Activated B cell treated with CpG ODN at 0.5 μM for 24 hours (primary cell): ENCODE results near the gene UBQLNL. TPM values are rescaled to one million over a fixed set of nuclear protein-coding genes. Genes with fewer than 3 reads are reported as not detected.

ENCODE experiments used
- ATAC-seq: fragments of 200-7000 bp; cut with Tn5 transposase; one replicate; pipeline ENCODE4 v1.10.0; 2021; ENCODE audit warnings: low read depth, mild to moderate bottlenecking, moderate library complexity
- CTCF ChIA-PET: fragments of 350-600 bp; sonication (Branson Sonifier 250); formaldehyde crosslinking; loops from one replicate; lab custom pipeline; 2021; ENCODE audit warnings: antibody characterized with exemption; lab: Charles Lee
- POLR2A ChIA-PET: fragments of 350-600 bp; sonication (Branson Sonifier 250); formaldehyde crosslinking; loops from one replicate; lab custom pipeline; 2021; ENCODE audit warnings: antibody characterized with exemption; lab: Charles Lee
- DNase-seq: peaks from one replicate; pipeline ENCODE4 v3.0.0; 2022
- H3K27ac Mint-ChIP-seq: one replicate; pipeline ENCODE4 v1.8.0; 2020; ENCODE audit warnings: mixed read lengths
- H3K27me3 Mint-ChIP-seq: one replicate; pipeline ENCODE4 v1.8.0; 2021; ENCODE audit warnings: mixed read lengths
- H3K36me3 Mint-ChIP-seq: one replicate; pipeline ENCODE4 v1.8.0; 2021; ENCODE audit warnings: low read depth, mixed read lengths
- H3K4me1 Mint-ChIP-seq: one replicate; pipeline ENCODE4 v1.8.0; 2021; ENCODE audit warnings: mixed read lengths
- H3K4me3 Mint-ChIP-seq: one replicate; pipeline ENCODE4 v1.8.0; 2020; ENCODE audit warnings: mild to moderate bottlenecking, mixed read lengths
- H3K9me3 Mint-ChIP-seq: one replicate; pipeline ENCODE4 v1.8.0; 2020; ENCODE audit warnings: mixed read lengths
- CTCF ChIP-seq: fragments of 200-600 bp; IDR thresholded peaks from one replicate; pipeline ENCODE4 v1.8.0; 2022; ENCODE audit warnings: antibody characterized with exemption, mild to moderate bottlenecking
- intact Hi-C: fragments of 100-400 bp; cut with micrococcal nuclease; formaldehyde crosslinking; loops from one replicate; pipeline ENCODE4 v1.15.1; 2024
- total RNA-seq: library from RNA; stranded (reverse); gene quantifications from 2 replicates; pipeline ENCODE4 v1.2.3, GENCODE V29; 2022

Gene UBQLNL
- total RNA-seq, 1 donor from 2014 or later: 0.29 TPM

- H3K27ac Mint-ChIP-seq: no peak overlapping the region
- ATAC-seq: no peak
- H3K36me3 Mint-ChIP-seq: no peaks in the 10 kb centered on the region
- CTCF ChIA-PET: no interaction called here
- POLR2A ChIA-PET: no interaction called here
- H3K9me3 Mint-ChIP-seq: peaks cover 2% of the 10 kb centered on the region
- TF ChIP-seq CTCF: no peak
- intact Hi-C loops: no loop called here
- H3K4me1 Mint-ChIP-seq: no peaks in the 10 kb centered on the region
- no peak overlapping the region for H3K4me3 Mint-ChIP-seq
- H3K27me3 Mint-ChIP-seq: no peaks in the 10 kb centered on the region
- DNase-seq: no peak
Observed at GRCh38 chr11:5536482-5536881, 20.0 kb upstream of the UBQLNL start.

DNA sequence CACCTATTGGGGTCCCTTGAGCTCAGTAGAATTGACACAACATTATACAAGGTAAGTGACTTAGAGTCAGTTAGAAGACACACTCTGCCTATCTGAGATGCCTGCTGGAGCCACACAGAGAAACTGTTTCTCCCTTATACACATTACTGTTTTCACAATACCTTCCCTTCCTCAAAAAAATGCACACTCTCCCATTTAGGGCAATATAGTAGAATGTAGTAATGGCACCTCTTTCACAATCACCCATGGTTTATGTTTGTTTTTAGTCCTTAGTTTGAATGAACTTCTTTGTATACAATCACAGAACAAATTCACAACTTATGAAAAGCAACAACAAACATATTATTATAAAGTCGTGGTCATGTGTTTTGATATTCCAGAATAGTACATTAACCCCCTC is 17.5 kb upstream of the UBQLNL start:
- POLR2A ChIA-PET: no interaction called here
- intact Hi-C loops: no loop called here
- no peak for TF ChIP-seq CTCF
- no peak overlapping the region for H3K27ac Mint-ChIP-seq
- no peaks in the 10 kb centered on the region for H3K4me1 Mint-ChIP-seq
- H3K27me3 Mint-ChIP-seq: no peaks in the 10 kb centered on the region
- ATAC-seq: no peak
- H3K9me3 Mint-ChIP-seq: peaks cover 2% of the 10 kb centered on the region
- H3K4me3 Mint-ChIP-seq: no peak overlapping the region
- no peaks in the 10 kb centered on the region for H3K36me3 Mint-ChIP-seq
- CTCF ChIA-PET: no interaction called here
- no peak for DNase-seq

GRCh38 chr11:5531053-5531831 is 14.7 kb upstream of the UBQLNL start:
- no peaks in the 10 kb centered on the region for H3K4me1 Mint-ChIP-seq
- ATAC-seq (no peak), DNase-seq (no peak)
- no peak overlapping the region for H3K4me3 Mint-ChIP-seq
- CTCF ChIA-PET: no interaction called here
- H3K9me3 Mint-ChIP-seq: no peaks in the 10 kb centered on the region
- intact Hi-C loops: no loop called here
- POLR2A ChIA-PET: interaction anchor here (0.6 kb wide), 1 partner anchor 36 kb away, joined by 3 read pairs; no protein-coding TSS in a partner anchor
- TF ChIP-seq CTCF: no peak
- peaks cover 1% of the 10 kb centered on the region for H3K27me3 Mint-ChIP-seq
- no peaks in the 10 kb centered on the region for H3K36me3 Mint-ChIP-seq
- H3K27ac Mint-ChIP-seq: no peak overlapping the region

DNA sequence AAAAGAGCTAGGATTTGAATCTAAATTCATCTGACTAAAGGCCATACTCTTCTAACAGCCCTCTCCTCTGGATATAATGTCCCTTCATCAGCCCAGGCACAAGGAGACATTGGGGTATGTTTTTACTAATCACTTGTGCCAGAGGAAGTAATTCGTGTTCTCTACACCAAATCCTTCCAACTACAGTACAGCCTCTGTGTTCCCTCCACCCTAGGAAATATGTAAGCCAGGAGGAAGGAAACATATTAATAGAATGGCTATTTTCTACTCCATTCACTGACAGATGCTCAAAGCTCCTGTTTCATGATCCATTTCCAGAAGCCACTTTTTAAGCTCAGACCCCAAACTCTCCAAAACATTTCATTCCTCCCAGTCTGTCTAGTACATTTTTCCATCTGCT is 12.0 kb upstream of the UBQLNL start:
- no peak for TF ChIP-seq CTCF
- ChIA-PET POLR2A (no interaction called here), CTCF (no interaction called here)
- H3K36me3 Mint-ChIP-seq: no peaks in the 10 kb centered on the region
- intact Hi-C loops: no loop called here
- ATAC-seq (no peak), DNase-seq (no peak)
- H3K4me1 Mint-ChIP-seq: no peaks in the 10 kb centered on the region
- H3K9me3 Mint-ChIP-seq: no peaks in the 10 kb centered on the region
- H3K4me3 Mint-ChIP-seq: no peak overlapping the region
- peaks cover 3% of the 10 kb centered on the region for H3K27me3 Mint-ChIP-seq
- H3K27ac Mint-ChIP-seq: no peak overlapping the region

GRCh38 chr11:5527716-5528115 is 11.2 kb upstream of the UBQLNL start:
- H3K9me3 Mint-ChIP-seq: no peaks in the 10 kb centered on the region
- H3K27ac Mint-ChIP-seq: no peak overlapping the region

More at GRCh38 chr11:5527716-5528115, 11.2 kb upstream of the UBQLNL start:
- peaks cover 3% of the 10 kb centered on the region for H3K27me3 Mint-ChIP-seq
- intact Hi-C loops: no loop called here
- ATAC-seq (no peak), DNase-seq (no peak)
- no peaks in the 10 kb centered on the region for H3K36me3 Mint-ChIP-seq
- no peaks in the 10 kb centered on the region for H3K4me1 Mint-ChIP-seq
- CTCF ChIA-PET: no interaction called here
- no peak overlapping the region for H3K4me3 Mint-ChIP-seq
- TF ChIP-seq CTCF: no peak
- POLR2A ChIA-PET: no interaction called here
